SK-N-MC (cell line): ENCODE results near the gene CFAP68.

Experiments
- EZH2 ChIP-seq: fragments of 200-600 bp; sonication (generic); IDR thresholded peaks from one replicate; pipeline ENCODE4 v1.6.1; 2017; ENCODE audit warnings: antibody characterized with exemption
- POLR2AphosphoS5 ChIP-seq: IDR thresholded peaks from 2 replicates; pipeline ENCODE4 v1.6.1; 2012; ENCODE audit warnings: mild to moderate bottlenecking, low read depth, low read length, borderline replicate concordance

DNA sequence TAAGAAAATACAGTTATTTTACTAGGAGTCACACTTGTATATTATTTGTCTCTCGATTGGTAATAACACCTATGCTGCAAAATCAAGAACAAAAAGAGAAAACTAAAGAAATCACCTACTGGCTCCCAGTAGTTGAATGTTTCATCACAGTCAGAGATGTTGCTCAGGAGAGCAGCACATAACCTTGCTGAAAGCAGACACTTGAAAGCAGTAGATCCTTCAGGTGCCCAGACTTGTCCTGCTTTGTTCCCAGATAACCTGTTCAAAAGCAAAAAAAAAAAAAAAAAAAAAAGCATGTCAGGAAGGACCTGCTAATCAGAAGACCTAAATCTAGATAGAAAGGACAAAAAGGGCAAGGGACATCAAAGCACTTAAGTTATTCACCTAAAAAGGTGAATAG lies 9.2 kb upstream of the CFAP68 start:
- no peak for TF ChIP-seq EZH2
- no peak for TF ChIP-seq POLR2AphosphoS5
